Vagina (tissue), 2 donors: ENCODE data around the gene KCNG4.

Experiments
- CTCF ChIP-seq, 3 experiments: fragments of 450-650 bp in 2 of 3; fragments of 200-600 bp in 1 of 3; sonication (generic) in 1 of 3; IDR thresholded peaks; one replicate each; pipeline ENCODE4 v1.5.1; 2017 to 2019; ENCODE audit warnings: antibody characterized with exemption in 3 of 3, mild to moderate bottlenecking in 2 of 3, moderate library complexity in 2 of 3
- POLR2AphosphoS5 ChIP-seq, 2 donors: sonication (generic); formaldehyde crosslinking; IDR thresholded peaks; one replicate each; pipeline ENCODE4 v1.9.0; 2017; ENCODE audit warnings: antibody characterized with exemption in 2 of 2, mild to moderate bottlenecking in 2 of 2, low read depth in 1 of 2; ENCODE audit not compliant: insufficient read depth in 1 of 2

DNA sequence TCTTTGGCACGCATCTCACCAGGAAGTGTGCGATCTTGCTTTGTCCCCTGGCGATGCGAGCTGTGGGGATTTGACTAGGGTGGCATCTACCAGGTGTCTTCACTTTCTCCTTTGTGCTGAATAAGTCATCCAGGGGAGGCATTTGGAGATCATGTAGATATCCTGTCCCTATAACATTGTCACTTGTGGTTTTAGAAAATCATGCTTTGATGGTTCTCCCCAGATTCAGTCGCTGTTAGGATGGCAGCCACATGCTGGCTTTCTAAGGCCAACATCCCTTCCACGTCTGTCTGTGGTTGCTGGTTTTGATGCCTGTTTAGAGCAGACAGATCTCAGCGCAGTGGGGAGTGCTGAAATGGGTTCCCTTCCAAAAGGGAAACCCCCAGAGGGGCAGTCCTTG lies 46.3 kb downstream of the KCNG4 start:
- TF ChIP-seq CTCF (IDR thresholded peaks at IDR 0.05) (no peak), POLR2AphosphoS5 (IDR thresholded peaks at IDR 0.05; ENCODE audit: insufficient read depth in 1 of 2, low read depth in 1 of 2) (no peak)
